PC-9 (cell line): Measurements from ENCODE around the gene HYCC2.
"Not testable (repeated sequence)": the region's sequence is repeated elsewhere in the genome, so short reads cannot be mapped to it uniquely, and the experiment has no call there.

Source experiments
- CTCF ChIP-seq: fragments of 200-600 bp; sonication (generic); conservative IDR thresholded peaks from 2 replicates; pipeline ENCODE4 v1.6.1; 2017; ENCODE audit warnings: mixed run types, antibody characterized with exemption, mild to moderate bottlenecking, moderate library complexity
- EZH2 ChIP-seq: fragments of 200-600 bp; sonication (generic); IDR thresholded peaks from 2 replicates; pipeline ENCODE4 v1.8.0; 2017; ENCODE audit warnings: antibody characterized with exemption, low read depth

GRCh38 chr2:201038361-201038760, 33.1 kb downstream of the HYCC2 start:
- TF ChIP-seq CTCF, EZH2: not testable (repeated sequence)
